ENCODE data around the gene FAM186B. TPM values are rescaled to one million over a fixed set of nuclear protein-coding genes. Genes with fewer than 3 reads are reported as not detected.

Gene FAM186B
- polyA plus RNA-seq, 2 of the 4 experiments (the other 2 are of a cell fraction) = 0.04 to 0.08 TPM

- peak; percentile 85 for TF ChIP-seq REST (IDR thresholded peaks at IDR 0.05)
- no peak for TF ChIP-seq GATA3 (IDR thresholded peaks at IDR 0.05; ENCODE audit: borderline replicate concordance)
- peak; percentile 53; the same call in 1 of the 2 replicates for TF ChIP-seq PHF8 (IDR thresholded peaks at IDR 0.05; ENCODE audit: borderline replicate concordance, low read depth)
- peak; percentile 90 for TF ChIP-seq MAX (IDR thresholded peaks at IDR 0.05)
- no peak for TF ChIP-seq HDAC2 (IDR thresholded peaks at IDR 0.05)
- no peak for TF ChIP-seq PBX3 (IDR thresholded peaks at IDR 0.05)
These were observed 17.2 kb upstream of the FAM186B start (continued) for GRCh38 chr12:49622501-49623141.

GRCh38 chr12:49621651-49622500, 16.4 kb upstream of the FAM186B start:
- DNase-seq (ENCODE audit: low read depth in 1 of 2, low spot score in 1 of 2) (no peak), FAIRE-seq (no peak)
- peaks cover 27% of the 10 kb centered on the region for H3K4me1 ChIP-seq

More at GRCh38 chr12:49621651-49622500, 16.4 kb upstream of the FAM186B start:
- 83% methylated on average over 26 of the region's 33 CpGs for WGBS (ENCODE audit: missing lambda C conversion rate)
- ATAC-seq = no peak
- Histone ChIP-seq H3K4me3 (peak overlapping the region; percentile 63), H3K4me2 (peak overlapping the region; percentile 97), H3K9me3 (no peaks in the 10 kb centered on the region), H3K27ac (peak overlapping the region; percentile 79 to 90)
- TF ChIP-seq BHLHE40 (IDR thresholded peaks at IDR 0.05; ENCODE audit: low read depth, low read length) = no peak
- no peak for TF ChIP-seq CEBPB (IDR thresholded peaks at IDR 0.05)
- TF ChIP-seq E2F6 (IDR thresholded peaks at IDR 0.05; ENCODE audit: borderline replicate concordance, low read depth) = no peak
- TF ChIP-seq RARB (CRISPR knock-in tag; IDR thresholded peaks at IDR 0.05) = no peak
- TF ChIP-seq RAD21 (conservative IDR thresholded peaks at IDR 0.05 in 1 of 2, IDR thresholded peaks at IDR 0.05 in 1 of 2) = no peak
- no peak for TF ChIP-seq EHF (CRISPR knock-in tag; IDR thresholded peaks at IDR 0.05)
- no peak for TF ChIP-seq ZSCAN20 (CRISPR knock-in tag; IDR thresholded peaks at IDR 0.05)
- no peak for TF ChIP-seq TP53 (CRISPR knock-in tag; IDR thresholded peaks at IDR 0.05)
- no peak for TF ChIP-seq HOXA7 (CRISPR knock-in tag; IDR thresholded peaks at IDR 0.05)
- TF ChIP-seq KDM5A (IDR thresholded peaks at IDR 0.05) = no peak
- no peak for TF ChIP-seq BCL3 (IDR thresholded peaks at IDR 0.05)
- no peak for TF ChIP-seq CBX8 (IDR thresholded peaks at IDR 0.05)
- no peak for TF ChIP-seq FOXS1 (CRISPR knock-in tag; IDR thresholded peaks at IDR 0.05)
- no peak for TF ChIP-seq POLR2AphosphoS2 (conservative IDR thresholded peaks at IDR 0.05; ENCODE audit: low read length)
- TF ChIP-seq ZFP36 (IDR thresholded peaks at IDR 0.05; ENCODE audit: borderline replicate concordance, partially characterized antibody) = no peak
- TF ChIP-seq ZNF302 (CRISPR knock-in tag; IDR thresholded peaks at IDR 0.05) = no peak
- no peak for TF ChIP-seq CTCF (IDR thresholded peaks at IDR 0.05)
- TF ChIP-seq ESRRA (IDR thresholded peaks at IDR 0.05; ENCODE audit: borderline replicate concordance, low read length) = no peak
- POLR2A ChIA-PET = interaction anchor here (0.6 to 1.0 kb wide), 3 partner anchors 15 to 770 kb away, joined by 3 to 4 read pairs (median 3); partner anchors contain the start of genes DDX23 and TMBIM6
- CTCF ChIA-PET = interaction anchor here (0.6 to 4.4 kb wide), 7 partner anchors 15 to 382 kb away, joined by 3 to 35 read pairs (median 3); partner anchors contain the start of gene TROAP

Data from A549 (cell line).